Fibroblast of the aortic adventitia (primary cell): ENCODE results near the gene HMX2. TPM values are rescaled to one million over a fixed set of nuclear protein-coding genes. Genes with fewer than 3 reads are reported as not detected.

Source experiments
- DNase-seq: peaks from one replicate; pipeline ENCODE4 v3.0.0-alpha.2; 2010; ENCODE audit warnings: low read depth
- H3K4me3 ChIP-seq: 2 replicates; pipeline ENCODE4 v1.5.1; 2011; ENCODE audit warnings: low read depth, mild to moderate bottlenecking, control low read depth, low read length, moderate library complexity
- CTCF ChIP-seq: IDR thresholded peaks from 2 replicates; pipeline ENCODE4 v1.5.1; 2011; ENCODE audit warnings: mild to moderate bottlenecking, low read length, control low read depth, inconsistent platforms; ENCODE audit not compliant: insufficient read depth
- total RNA-seq: library from RNA; depleted of rRNA; stranded (reverse); fragments of >200 nt; gene quantifications from 2 replicates; pipeline ENCODE4 v1.2.3, GENCODE V29; 2012; ENCODE audit warnings: low replicate concordance

Gene HMX2, protein sequence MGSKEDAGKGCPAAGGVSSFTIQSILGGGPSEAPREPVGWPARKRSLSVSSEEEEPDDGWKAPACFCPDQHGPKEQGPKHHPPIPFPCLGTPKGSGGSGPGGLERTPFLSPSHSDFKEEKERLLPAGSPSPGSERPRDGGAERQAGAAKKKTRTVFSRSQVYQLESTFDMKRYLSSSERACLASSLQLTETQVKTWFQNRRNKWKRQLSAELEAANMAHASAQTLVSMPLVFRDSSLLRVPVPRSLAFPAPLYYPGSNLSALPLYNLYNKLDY
- not detected in 2 replicates for total RNA-seq

DNA sequence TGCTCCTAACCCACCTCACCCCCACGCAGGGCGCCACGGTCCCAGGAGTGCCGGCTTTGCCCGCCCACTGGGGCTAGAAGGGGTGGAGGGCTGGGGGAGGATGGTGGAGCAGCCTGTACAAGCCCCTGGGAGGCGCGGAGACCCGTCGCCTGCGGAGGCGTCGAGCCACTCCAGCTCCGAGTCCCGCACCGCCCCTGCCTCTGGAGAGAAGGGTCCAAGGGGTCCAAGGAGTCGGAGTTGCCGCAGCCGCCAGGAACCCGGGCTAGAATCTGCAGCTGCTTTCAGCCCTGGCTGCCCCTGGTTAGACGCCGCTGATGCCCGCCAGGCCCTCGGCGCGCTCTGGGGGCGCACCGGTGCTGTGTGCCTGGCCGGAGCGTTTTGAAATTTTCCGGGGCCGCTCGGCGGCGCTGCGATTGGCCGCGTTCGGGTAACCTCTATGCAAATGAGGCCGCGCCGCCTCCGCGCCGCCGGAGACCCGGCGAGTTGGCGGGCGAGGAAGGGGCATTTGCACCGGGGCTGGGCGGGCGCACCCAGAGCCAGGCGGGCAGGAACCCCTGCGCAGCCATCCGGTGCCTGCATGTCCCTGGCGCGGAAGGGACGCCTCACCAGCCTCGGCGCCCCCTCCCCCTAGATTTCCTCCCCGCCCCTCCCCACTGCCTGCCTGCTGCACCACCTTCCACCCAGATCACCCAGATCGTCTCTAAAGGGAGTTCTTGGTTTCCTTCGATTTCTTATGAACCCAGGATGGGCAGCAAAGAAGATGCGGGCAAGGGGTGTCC is at the start of gene HMX2:
TSS of gene HMX2 (plus strand) at position 502 of the 779 bp plus-strand sequence. CDS start at position 745, 243 bp downstream.
- DNase-seq: no peak
- TF ChIP-seq CTCF: no peak
- H3K4me3 ChIP-seq: no peak within 1 kb of the TSS

- H3K4me3 ChIP-seq: no peak overlapping the region
- TF ChIP-seq CTCF: no peak
- no peak for DNase-seq
Measured at GRCh38 chr10:123100030-123100762, 47.7 kb upstream of the HMX2 start.

- no peak for TF ChIP-seq CTCF
- no peak overlapping the region for H3K4me3 ChIP-seq
- DNase-seq: no peak
Measured at GRCh38 chr10:123101872-123102271, 46.1 kb upstream of the HMX2 start.

DNA sequence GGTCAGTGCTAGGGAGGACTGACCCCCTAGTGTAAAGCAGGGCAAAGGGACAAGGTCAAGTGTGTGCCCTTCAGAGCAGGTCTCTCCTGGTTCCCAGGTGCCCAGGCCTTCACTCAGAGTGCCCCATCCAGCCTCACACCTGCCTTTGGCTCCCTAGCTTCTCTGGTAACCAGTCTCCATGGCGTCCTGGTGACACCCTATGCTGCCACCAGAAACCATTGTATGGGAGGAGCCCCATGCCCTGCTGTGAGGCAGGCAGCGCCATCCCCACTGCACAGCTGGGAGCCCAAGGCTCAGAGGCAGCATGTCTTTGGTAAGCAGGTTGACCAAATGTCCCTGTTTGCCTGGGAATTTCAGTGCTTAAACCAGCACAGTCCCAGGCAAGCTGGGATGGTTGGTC is 45.3 kb upstream of the HMX2 start:
- TF ChIP-seq CTCF: no peak
- no peak overlapping the region for H3K4me3 ChIP-seq
- no peak for DNase-seq

DNA sequence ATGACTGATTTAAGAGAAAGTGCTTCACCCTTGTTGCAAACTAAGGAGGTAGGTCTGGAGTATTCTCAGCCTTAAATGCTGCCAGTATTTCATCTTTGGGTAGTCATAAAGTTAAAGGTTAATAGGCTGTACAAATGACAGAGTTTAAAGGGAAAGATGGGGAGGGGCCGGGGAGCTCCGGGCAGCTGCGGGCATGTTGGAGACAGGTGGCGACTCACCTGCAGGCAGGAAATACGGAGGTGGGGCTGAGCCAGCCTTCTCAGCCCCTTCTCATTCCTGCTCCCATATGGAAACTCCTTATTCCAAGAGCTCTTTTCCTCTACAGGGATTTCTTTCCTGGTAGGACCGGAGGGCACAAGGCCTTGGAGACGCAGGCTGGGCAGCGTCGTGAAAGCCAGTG is 44.0 kb upstream of the HMX2 start:
- no peak for DNase-seq
- TF ChIP-seq CTCF: no peak
- H3K4me3 ChIP-seq: no peak overlapping the region

DNA sequence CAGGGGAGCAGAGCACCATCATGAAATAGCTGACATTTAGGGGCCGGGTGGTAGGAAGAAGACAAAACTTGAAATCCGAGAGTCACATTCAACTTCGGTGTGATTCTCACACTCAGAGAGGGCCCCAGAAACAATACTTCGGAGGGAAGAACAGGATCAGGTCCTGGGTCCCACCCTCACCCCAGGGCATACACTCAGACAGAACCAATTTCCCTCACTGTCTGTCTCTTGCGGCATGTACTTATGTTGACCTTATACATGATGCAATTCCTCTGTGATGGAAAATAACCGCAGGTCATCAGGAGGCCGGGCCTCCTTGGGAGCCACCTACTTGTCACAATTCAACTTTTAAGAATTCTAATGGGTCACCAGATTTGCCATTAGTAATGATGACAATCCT is 38.5 kb upstream of the HMX2 start:
- DNase-seq: no peak
- TF ChIP-seq CTCF: no peak

More for the DNA sequence above, 38.5 kb upstream of the HMX2 start:
- no peak overlapping the region for H3K4me3 ChIP-seq
